GM19468 (cell line): ENCODE data around the gene LGSN.
"Not testable (repeated sequence)": the region's sequence is repeated elsewhere in the genome, so short reads cannot be mapped to it uniquely, and the experiment has no call there.

ENCODE experiments used
- ATAC-seq: cut with Tn5 transposase; IDR thresholded peaks from one replicate; pipeline ENCODE4 v1.9.1; 2021; ENCODE audit warnings: mild to moderate bottlenecking, moderate library complexity, moderate number of reproducible peaks; ENCODE audit not compliant: unreplicated experiment; ENCODE audit errors: extremely low read depth

The LGSN gene

DNA sequence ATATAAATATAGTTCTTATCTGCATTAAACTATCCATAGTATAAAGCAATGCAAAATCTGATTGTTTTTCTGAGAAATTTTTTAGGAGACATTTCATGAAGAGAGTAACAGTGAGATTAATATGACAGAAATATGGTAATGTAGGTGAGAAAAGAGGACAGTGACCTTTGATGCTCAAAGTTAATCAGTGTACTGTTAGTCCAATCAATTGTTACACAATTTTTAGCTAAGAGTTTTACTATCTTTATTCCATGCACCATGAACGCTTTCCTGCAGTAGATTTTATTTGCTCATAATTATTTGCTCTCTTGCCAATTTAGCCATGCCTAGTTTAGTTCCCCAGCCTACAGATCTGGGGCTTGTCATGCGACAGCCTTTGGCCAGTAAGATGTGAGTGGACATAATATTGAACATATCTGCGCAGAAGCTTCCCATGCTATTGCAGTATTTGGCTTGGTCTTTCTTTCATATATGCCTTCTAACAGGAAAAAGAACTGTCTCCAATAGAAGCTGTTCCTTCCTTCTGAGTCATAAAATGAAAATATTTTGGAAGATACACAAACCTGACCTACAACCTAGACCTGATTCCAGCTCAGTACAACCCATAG is 69.8 kb downstream of the LGSN start:
- ATAC-seq, result no peak

DNA sequence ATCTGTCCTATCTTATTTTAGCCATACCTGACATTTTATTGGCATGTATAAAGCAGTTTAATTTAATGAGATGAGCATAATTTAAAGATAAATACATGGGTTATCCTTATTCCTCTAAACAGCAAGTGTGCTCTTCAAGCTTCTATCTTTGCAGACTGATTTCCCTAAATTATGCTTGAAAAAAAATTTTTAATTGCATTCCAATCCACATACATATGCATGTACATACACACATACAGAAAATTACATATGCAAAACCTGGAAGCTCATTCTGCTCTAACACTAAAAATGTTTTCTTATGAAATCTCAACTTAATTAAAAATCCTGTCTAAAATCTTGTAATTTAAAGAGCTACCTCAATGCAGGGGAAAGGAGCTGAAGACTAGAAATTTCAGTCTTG is 73.2 kb downstream of the LGSN start:
- no peak for ATAC-seq

DNA sequence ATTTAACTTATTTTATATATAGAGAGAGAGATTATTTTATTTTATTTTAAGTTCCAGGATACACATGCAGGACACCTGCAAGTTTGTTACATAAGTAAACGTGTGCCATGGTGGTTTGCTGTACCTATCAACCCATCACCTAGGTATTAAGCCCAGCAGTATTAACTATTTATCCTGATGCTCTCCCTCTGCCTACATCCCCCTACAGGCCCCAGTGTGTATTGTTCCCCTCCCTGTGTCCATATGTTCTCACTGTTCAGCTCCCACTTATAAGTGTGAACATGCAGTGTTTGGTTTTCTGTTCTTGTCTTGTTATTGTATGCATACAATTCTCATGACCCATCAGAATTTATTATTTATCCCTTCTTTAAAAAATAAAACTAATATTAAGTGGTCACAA is 73.9 kb downstream of the LGSN start:
- ATAC-seq, result no peak

DNA sequence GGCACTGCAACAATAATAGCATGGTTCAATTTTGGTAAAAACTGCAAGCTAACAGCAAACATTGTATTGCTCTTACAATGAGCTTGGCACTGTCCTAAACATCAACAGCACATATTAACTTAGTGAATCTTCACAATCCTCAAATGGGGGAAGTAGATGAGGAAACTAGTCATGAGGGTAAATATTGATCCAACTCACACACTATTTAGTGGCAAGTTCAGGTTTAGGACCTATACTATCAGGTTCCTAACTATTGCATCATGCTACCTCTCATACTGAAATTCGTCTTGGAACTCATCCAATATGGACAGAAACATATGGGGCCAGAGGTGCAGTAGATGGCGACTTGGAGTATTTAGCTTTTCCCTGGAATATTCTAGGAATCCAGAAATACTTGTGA is 74.4 kb downstream of the LGSN start:
- no peak for ATAC-seq

DNA sequence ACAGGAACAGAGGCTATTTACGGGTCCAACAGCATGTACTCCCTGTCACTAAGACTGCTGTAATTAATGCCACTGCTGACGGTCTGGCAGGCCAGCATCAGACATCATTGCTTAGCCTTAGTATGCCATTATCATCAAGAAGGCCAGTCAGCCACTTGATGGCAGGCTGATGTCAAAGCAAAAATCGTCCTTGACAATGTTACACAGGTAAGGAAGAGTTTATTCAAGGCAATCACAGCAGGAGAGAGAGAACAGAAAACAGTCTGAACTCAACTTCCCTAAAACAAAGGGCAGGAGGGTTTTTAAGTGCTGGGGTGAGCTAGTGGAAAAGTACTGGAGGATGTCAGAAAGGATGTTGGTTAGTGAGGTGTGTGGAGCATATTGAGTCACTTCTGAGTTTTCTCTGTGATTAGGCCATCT is 83.4 kb downstream of the LGSN start:
- no peak for ATAC-seq

DNA sequence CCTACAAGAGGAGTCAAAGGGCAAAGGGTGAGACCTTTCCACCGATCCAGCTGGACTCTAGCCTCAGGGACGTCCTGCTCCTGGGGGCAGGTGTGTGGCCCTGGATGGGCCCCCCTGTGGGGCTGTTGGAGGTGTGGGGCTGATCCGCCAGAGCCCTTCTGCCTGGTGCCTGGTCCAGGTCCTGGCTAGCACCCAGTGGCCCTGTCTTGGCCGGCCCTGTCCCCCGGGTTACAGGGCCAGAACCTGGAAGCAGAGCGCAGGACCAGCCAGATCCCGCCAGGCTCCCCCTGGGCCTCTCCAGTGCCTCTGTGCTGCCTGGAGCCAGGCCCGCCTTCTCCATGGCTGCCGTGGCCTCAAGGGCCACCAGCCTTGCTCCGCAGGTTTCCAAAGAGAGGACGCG is 89.3 kb downstream of the LGSN start:
- ATAC-seq, result not testable (repeated sequence)

DNA sequence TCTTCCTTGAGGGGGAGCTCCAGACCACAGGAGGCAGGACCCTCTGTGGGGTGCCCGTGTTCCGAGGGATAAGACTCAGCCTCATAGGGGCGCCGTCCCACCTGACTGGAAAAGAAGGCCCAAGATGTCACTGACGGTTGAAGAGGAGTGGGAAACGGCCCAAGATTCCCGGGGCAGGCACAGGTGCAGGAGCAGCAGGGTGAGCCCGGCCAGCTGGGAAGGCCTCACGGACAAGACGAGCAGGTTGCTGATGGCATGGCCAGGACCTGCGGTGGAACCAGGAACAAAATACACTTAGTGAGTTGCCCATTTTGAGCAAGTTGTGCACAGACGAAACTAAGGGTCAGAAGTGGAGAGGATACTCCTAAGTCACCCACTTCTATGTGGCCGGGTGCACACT is 89.8 kb downstream of the LGSN start:
- ATAC-seq, result not testable (repeated sequence)

DNA sequence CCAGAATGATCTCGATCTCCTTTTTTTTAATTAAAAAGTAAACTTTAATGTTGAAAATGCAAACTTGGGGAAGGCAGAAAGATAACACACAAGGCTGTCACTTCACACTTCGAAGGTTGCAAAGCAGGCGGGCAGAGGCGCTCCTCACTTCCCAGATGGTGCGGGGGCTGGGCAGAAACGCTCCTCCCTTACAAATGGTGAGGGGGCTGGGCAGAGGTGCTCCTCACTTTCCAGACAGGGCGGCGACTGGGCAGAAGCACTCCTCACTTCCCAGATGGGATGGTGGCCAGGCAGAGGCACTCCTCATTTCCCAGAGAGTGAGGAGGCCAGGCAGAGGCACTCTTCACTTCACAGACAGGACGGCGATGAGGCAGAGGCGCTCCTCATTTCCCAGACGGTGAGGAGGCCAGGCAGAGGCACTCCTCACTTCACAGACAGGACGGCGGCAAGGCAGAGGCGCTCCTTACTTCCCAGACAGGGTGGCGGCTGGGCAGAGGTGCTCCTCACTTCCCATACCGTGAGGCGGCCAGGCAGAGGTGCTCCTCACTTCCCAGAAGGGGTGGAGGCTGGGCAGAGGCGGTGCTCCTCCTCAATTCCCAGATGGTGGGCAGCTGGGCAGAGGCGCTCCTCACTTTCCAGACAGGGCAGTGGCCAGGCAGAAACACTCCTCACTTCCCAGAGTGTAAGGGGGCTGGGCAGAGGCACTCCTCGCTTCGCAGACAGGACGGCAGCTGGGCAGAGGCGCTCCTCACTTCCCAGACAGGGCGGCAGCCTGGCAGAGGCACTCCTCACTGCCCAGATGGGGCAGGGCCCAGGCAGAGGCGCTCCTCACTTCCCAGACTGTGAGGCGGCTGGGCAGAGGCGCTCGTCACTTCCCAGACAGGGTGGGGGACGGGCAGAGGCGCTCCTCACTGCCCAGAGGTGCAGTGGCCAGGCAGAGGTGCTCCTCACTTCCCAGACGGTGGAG is 91.6 kb downstream of the LGSN start:
- ATAC-seq, result not testable (repeated sequence)

DNA sequence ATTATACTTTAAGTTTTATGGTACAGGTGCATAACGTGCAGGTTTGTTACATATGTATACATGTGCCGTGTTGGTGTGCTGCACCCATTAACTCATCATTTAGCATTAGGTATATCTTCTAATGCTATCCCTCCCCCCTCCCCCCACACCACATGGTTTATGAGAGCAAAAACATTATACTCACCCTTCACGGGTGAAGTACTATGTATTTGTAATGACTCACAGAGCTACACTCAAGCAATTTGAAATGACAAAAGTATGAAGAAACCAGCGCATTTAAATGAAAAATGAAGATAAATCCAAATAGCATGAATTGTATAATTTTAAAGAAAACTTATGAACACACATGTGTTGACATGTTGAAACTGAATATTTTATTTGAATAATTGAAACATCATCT is 93.8 kb downstream of the LGSN start:
- not testable (repeated sequence) for ATAC-seq
